SH-SY5Y (cell line): ENCODE measurements around the gene AVPR1B.

Source experiments
- GATA2 ChIP-seq: IDR thresholded peaks from 2 replicates; pipeline ENCODE4 v1.6.1; 2011; ENCODE audit warnings: mild to moderate bottlenecking, low read depth, low read length
- GATA3 ChIP-seq: IDR thresholded peaks from 2 replicates; pipeline ENCODE4 v1.6.1; 2011; ENCODE audit warnings: low read depth, mild to moderate bottlenecking, low read length, moderate library complexity

Gene AVPR1B

DNA sequence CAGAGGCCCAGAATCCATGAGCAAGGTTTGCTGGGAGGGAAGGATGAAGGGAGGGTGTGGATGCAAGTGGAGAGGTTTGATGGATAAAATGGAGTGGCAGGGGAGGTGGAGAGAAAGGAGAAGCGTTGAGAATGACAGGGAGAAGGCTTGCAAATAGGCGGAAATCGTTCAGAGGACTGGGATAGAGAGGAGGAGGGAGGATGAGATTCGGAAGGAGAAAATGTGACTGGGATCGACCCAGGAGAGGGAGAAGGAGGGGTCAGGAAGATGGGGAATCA lies 376 bp downstream of the AVPR1B start:
- TF ChIP-seq GATA2 (no peak), GATA3 (no peak)

DNA sequence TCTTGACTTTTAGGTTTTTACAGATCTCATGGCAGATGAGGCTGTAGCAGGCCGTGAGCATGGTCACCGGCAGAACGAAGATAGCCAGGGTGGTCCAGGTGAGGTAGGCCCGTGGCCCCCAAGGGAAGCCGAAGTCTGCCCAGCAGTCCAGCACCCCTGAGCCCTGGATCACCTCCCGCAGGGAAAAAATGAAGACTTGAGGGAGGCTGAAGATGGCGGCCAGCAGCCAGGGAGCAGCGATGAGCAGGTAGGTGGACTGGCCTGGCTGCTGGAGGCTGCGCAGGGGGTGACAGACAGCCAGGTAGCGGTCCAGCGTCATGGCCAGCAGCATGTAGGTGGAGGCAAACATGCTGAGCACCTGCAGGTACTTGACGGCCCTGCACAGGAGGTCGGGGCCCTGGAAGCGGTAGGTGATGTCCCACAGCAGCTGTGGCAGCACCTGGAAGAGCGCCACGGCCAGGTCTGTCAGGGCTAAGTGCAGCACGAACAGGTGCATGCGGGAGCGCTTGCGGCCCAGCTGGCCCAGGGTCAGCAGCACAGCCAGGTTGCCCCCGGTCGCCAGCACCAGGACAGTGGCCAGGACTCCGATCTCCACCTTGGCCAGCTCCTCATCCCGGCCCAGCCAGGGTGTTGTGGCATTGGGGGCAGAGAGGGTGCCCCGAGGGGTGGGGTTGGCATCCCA lies 856 bp downstream of the AVPR1B start:
- no peak for TF ChIP-seq GATA2
- TF ChIP-seq GATA3, result no peak

DNA sequence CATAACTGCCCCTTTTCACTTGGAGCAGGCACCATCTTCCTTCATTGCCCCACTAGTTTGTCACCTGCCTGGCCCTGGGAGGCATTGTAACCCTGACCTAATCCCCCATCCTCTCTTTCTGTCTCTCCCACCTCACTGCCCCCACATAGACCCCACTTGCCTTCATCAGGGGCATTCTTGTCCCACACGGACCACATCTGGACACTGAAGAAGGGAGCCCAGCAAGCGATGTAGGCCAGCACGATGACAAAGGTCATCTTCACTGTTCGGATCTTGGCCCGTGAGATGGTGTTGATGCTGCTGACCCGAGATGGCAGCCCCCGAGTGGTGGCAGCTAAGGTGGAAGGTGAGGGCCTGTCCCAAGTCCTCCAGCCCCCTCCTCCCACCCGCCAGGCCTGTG lies 1.4 kb downstream of the AVPR1B start:
- no peak for TF ChIP-seq GATA2
- TF ChIP-seq GATA3, result no peak

DNA sequence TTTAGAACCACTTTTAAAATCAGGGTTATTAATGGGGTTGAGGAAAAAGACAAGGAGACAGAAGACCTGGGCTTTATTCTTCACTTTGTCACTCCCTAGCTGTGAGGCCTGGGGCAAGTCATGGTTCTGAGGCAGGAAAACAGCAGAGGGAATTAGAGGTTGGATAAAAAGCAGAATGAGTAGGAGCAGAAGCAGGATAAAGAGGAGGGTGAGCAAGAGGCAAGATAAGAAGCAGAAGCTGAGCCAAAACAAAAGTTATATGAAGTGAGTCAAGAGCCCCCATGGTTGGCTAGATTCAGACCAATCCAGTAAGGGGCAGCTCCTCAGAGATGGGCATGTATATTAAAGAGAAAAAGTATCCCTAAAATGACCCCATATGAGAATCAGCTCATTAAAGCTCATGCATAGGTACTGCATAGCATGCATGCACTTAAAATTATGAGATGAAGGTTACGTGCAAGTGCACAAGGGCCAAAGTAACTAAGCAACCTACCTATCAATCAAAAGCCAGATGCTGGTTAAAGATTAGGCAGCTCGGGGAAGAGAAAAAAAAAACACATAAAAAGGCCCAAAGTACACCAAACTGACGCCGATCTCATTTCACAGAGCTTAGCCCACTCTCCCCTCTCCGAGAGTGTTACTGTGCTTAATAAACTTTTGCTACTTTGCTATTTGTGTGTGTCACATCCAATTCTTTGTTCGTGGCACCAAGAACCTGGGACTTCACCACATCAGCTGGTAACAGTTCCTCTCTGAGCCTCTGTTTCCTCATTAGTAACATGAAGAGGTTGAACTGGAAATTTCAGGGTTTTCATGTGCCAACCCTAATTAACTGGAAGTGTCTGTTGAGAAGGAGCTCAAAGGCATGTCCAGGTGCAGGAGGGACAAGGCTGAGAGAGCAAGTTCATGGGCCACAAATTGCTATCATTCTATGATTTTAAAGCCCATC lies 2.2 kb downstream of the AVPR1B start:
- no peak for TF ChIP-seq GATA2
- no peak for TF ChIP-seq GATA3

DNA sequence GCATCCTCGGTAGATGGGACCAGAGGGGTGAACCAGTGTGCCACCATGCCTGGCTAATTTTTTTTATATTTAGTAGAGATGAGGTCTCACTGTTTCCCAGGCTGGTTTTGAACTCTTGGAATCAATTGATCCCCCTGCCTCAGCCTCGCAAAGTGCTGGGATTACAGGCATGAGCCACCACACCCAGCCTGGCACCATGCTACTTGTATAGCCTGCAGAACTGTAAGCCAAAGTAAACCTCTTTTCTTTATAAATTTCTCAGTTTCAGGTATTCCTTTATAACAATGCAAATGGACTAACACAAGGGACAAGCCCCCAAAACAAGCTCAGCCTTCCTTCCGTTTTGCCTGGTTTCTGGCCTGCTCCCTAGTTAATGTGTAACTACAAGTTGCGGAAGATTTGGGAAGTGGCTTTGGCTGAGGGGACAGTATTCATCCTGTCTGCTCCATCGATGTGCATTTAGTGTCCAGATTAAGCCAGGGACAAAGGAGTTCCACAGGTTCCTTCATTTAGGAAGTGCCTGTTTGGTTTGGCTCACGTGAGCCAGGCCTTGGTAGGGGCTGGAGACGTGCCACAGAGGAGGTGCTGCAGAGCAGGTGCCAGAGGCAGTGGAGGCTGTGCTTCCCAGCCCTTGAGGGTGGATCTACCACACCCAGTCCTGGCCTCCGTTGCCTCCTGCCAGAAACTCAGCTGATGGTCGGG lies 4.4 kb downstream of the AVPR1B start:
- no peak for TF ChIP-seq GATA3
- no peak for TF ChIP-seq GATA2

DNA sequence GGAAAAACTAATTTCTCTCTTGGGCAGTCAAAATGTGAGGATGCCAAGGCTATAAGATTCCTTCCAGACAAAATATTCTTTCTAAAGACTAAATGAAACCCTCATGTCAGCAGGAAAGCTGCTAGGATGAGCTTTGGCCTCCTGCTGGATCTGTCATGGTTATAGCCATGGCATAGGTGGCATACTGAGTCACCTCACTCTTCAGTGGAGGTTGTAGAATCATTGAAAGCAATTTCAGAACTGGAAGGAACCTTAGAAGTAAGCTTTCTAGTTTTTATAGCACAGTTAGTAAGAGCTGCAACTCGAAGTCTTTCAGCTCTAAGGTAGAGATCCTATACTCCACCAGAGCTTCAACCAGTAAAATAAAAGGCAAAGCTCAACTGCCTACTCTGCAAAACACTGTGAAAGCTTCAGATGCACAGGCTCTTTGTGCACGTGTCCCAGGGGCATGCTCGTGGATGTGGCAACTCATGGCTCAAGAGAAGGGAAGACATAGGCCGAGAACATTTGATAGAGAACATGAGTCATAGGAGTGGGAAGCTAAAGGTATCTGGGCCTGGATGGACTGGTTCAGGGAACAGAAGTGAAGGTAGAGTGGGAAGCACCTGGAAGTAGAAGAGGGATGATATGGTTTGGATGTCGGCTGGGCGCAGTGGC lies 5.8 kb downstream of the AVPR1B start:
- TF ChIP-seq GATA3 (no peak), GATA2 (no peak)

DNA sequence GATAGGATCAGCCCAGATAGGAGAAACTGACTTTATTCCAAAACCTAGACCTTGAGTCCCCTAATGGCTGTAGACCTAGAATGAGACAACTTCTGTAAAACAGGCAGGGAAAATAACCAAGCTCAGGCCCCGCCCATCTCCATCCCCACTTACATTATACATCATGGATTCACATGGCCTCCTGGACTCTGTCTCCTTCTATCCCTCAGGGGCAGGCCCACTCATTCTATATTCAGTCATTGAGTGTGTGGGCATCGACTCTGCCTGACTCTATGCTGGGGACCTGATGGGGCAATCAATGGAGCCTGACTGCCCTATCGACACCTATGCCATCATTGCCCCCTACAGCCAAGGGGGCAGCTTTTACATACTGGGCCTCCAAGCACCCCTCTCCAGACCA lies 6.4 kb downstream of the AVPR1B start:
- TF ChIP-seq GATA2 (no peak), GATA3 (no peak)

DNA sequence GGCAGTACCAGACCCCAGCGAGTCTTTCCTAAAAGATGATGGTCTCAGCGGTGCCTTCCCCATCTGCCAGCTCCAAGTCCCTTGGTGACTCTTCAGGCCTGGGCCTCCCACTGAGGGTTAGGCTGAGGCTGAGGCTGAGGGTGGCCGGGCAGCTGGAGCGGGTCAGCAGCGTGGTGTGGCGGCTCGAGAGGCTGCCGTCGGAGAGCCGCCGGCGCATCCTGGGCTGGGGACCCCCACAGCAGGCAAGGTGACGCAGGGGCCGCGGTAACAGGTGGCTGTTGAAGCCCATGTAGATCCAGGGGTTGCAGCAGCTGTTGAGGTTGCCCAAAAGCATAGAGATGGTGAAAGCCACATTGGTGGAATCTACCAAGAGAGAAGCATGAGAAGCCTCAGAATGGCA lies 7.0 kb downstream of the AVPR1B start:
- TF ChIP-seq GATA2 (no peak), GATA3 (no peak)

DNA sequence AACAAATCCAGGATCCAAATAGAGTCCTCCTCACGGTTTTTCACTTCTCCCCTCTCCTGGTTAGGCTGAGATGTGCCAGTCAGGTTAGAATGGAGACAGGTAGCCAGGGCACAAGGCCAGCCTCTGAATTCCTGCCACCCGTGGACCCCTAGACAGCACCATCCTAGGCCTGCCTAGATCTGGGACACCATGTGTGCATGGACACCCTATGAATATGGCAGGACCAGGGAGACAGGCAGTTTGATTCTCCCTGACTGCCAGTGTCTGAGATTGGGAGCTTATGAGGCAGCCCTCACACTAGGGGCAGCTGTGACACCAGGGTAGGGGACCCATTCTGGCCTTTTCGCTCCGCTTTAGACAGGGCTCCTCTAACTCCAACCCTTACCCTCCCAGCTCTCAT lies 7.5 kb downstream of the AVPR1B start:
- TF ChIP-seq GATA3, result no peak
- no peak for TF ChIP-seq GATA2

DNA sequence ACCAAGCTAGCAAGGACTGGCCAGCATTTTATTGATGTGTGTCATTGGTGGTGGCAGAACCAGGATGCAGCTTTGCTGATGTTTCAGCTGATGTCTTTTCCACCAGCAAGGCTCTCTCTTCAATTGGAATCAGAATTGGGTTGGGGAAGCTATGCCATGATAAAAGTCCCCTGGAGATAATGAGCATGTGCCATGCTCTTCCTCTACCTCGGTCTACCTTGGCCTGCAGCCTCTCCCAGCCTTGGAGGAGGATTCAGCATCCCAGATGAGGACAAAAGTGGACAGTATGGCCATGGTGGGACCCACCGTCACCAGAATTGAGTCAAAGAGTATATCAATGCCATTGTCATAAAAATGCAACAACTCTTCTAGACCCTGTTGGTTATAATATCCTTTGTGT lies 8.6 kb downstream of the AVPR1B start:
- TF ChIP-seq GATA3 (no peak), GATA2 (no peak)

DNA sequence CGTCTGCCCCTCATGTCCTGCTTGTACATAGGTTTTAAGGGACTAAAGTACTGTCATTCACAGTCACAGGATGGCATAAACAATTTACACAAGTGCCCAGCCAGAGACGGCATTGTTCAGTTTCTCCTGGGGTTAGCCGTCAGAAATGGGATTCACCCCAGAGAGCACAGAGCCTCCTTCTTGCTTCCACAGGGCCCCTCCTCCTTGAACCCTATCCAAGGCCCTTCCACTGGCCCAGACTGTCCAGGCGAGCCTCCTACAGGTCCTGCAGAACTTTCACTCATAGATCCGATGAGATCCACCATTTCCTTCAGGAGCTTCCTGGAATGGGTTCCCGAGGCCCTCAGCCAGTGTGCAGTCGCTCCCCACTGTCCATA lies 10.0 kb downstream of the AVPR1B start:
- TF ChIP-seq GATA3, result no peak
- TF ChIP-seq GATA2, result no peak

DNA sequence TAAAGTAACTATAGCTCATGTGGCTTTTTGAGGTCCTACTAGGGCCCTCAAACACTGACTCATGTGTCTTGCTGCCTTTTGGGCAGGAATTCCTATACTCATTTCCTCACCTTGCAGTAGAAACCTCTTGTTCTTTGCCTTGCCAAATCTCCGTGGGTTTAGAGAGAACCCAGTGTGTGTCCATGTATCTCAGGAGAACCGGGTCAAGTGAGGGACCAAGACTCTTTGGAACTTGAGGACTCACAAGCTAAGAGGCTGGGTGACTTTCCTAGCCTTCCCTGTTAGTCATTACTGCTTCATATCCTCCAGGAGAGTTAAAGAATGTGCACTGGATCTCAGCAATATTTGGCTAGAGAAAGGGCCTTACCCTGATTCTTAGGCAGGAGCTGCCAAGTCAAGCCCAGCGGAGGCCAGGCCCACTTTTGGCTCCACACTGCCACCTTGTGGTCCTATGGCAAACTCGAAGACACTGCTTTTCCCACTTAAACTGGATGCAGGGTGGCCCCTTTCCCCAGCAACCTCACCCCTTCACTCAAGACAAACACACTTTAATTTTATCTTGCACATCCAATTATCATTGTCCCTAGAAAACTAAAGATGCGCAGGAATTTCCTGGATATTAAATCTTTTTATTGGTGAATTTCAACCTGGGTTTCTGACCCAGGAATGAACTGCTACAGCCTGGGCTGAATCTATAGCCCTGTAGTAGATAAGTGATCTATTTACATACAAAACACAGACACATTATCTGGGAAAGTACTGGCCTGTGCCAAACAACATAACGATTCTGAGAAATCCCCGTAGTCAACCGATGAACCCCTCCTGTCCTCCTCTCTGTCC lies 10.6 kb downstream of the AVPR1B start:
- TF ChIP-seq GATA2 (no peak), GATA3 (no peak)

DNA sequence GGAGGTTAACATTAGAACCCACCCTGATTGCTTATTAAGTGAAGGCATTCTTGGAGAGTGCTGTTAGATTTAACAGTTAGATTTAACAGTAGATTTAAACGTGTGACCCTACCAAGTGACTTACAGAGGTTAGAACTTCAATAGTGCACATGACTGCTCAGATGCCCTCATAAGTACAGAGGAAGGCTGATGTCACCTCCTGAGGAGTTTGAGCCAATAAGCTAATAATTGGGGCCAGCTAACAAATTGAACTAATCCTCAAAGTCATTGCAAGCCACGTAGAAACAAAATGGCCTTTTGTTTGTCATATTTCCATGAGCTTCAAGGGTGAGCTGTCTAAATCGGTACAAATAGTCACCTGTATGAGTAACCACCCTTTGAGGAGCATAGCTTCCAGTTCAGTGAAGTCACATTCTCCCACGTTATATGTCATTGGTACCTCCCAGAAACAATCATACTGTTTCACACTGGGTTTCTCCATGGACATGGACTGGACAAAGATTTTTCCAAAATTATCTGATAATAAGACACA lies 11.7 kb downstream of the AVPR1B start:
- TF ChIP-seq GATA2 (no peak), GATA3 (no peak)
